GM19455 (cell line): ENCODE measurements around the gene STIL.
"Not testable (repeated sequence)": the region's sequence is repeated elsewhere in the genome, so short reads cannot be mapped to it uniquely, and the experiment has no call there.

Experiments
- ATAC-seq: cut with Tn5 transposase; IDR thresholded peaks from one replicate; pipeline ENCODE4 v1.9.1; 2021; ENCODE audit not compliant: unreplicated experiment

The STIL gene

DNA sequence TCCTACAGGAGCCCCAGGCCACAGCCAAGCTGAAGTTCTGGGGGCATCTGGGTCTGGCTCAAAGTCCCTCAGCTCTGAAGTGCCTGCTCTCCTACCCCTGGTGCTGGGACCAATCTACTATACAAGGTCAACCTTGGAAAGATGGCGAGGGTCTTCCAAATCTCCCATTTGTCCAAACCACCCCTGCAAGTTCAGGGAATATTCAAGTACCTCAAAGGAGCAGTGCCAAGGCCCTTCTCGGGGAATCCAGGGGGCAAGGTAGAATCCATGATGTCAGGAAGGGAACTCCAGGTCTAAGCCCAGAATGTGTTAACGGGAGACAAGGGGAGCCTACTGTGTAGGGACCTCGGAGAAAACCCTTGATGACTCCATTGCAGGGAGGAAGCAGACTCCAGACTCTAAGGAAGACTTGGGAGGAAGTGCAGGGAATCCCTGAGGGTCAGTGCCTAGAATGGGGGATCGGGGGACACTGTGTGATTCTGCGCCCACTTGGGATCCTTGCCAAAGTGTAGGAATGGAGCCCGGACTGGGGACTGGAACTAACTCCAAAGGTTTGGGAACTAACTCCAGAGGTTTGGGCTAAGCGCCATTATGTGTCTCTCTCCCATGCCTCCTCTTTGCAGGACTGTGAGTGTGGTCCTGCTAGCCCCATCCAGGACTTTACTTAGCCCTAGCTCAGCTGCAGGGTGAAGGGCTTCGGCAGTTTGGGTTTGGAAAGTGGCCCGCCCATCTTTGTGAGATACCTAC, 90.6 kb downstream of the STIL start:
- no peak for ATAC-seq

- no peak for ATAC-seq
Measured at GRCh38 chr1:47222476-47222875, 91.5 kb downstream of the STIL start.

DNA sequence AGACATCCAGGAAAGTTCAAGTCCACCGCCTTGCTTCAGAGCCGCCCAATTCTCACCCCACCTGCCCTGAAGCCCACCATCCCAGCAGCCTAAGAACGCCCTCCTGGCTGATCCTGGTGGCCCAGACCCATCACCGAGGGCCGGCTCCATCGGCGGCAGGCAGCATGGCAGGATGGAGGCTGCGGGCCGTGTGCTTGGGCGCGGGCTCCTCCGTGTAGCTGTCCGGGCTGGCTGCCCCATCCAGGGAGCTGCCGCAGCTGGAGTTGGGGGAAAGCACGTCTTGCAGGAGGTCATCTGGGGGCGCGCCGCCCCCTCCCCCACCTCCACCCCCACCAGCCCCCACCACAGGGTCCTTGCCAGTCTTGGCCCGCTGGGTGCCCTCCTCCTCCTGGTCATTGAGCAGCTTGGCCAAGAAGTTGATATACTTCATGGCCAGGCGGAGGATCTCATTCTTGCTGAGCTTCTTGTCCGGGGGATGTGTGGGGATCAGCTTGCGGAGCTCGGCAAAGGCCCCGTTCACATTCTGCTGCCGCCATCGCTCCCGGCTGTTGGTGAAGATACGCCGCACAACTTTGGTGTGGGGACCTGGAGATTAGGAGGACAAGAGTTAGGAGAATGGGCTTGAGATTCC, 94.2 kb downstream of the STIL start:
- ATAC-seq = no peak

- ATAC-seq = no peak
Measured at GRCh38 chr1:47219001-47219400, 94.9 kb downstream of the STIL start.

DNA sequence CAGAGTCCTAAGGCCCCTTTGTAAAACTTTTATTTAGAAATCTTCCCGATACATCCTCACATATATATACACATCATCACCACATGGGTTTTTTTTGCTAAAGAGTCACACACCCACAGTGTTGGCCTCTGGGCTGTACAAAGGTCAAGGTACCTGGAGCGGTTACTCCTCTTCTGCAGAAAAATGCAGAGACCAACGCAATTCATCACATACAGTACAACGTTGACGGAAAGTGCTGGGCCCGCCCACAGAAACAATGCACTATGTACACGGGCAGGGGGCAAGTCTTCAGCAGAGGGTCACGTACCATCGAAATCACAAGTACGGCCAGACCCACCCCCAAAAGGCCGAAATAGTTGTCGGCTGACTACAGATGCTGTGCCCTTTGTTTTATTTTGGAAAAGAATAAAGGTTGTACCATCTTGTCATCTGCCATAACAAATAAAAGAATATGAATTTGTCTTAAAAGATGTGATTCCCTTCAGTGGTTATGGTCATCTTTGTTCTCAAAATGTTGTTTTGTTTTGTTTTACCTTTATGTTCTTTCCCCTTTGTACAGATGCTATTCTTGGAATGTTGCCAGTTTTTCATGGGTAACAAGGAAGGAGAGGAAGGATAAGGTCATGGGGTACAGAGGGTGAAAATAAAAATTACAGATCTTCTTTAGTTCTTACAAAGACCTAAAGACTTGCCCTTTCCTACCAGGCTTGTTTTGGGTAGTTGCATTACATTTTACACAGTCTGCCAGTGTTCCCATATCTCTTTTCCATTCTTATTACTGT, 97.5 kb downstream of the STIL start:
- ATAC-seq = no peak

DNA sequence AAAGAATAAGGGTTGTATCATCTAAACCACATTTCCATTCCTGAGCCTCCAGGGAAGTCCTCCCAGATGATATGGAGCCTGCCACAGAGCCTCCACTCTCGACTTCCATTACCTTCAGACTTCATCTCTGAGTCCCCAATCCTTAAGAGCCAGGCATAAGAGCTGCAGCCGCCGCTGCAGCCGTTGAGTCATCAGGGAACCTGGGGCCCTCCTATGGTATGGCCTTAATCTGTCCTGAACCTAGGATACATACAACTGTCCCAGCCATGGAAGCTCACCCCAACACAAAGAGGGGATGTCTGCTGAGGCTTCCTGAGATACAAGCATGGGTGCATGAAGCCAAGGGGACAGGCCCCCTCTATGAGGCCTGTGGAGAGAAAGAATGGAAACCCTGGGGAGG, 98.2 kb downstream of the STIL start:
- ATAC-seq = no peak

DNA sequence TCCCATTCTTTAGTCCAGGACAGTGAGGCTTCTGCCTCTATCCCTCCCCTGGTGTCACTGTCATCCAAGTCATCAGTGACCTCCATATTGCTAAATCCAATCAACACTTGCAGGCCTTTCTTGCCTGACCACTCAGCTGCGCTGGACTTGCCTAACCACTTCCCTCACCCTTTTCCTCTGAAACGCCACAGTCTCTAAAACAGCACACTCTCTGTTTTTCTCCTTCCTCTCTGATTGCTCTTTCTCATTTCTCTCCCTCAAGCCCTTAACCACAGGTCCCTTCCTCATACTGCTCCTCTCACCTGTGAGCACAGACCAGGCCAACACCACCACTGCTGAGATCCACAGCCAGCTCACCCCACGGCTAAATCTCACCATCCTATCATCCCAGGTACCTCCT, 99.4 kb downstream of the STIL start:
- ATAC-seq = no peak

DNA sequence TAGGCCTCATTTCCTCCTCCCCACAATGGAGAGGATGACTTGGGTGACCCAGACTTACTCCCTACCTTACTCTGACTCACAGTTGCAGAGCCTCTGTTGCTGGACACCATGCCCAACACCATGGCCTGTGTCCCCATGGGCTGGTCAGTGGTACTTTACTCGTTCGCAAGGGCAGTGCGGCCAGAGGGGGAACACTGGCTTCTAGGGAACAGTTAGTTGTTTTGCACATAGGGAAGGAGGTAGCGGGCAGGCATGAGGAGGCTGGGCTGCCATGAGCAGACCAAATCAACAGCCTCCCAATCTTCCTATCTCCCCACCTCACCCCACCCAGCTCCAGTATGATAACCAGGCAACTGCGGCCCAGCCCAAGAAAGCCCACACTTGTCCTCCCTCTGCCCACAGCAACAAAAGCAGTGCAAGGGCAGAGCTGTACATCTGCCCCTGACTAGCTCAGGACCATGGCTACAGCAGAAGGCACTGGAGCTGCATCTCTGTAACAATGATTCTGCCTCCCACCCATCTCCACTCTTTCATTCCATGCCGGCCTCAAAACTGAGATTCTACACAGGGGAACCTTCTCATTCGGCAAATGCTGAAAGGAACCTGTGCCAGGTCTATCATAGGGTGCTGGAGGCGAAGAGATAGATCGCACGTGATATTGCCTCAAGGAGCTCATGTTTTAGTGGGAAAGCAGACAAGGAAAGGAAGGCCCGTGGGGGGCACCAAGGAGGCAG, 100.5 kb downstream of the STIL start:
- no peak for ATAC-seq

- ATAC-seq = no peak
Measured at GRCh38 chr1:47212636-47213229, 101.2 kb downstream of the STIL start.

DNA sequence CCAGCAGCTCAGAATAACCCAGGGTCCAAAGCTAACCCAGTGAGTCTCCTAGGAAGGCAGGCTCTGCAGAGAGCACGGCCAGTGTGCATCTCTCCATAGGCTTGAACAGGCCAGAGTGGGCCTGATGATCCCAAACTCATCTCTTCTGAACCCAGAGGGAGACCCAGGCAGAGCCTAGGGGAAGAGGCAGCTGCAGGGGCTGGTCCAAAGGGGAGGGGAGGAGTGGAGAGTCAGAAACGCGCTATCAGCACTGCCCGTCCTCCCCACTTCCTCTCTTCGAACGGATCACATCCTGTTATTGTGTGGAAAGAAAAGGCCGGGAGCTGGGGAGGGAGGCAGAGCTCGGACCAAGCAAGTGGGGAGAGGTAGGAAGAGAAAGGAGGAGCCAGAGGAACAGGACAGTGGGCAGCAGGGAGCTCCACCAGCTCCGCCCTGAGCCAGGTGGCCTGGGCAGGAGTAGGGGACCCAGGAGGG, 102.1 kb downstream of the STIL start:
- no peak for ATAC-seq

DNA sequence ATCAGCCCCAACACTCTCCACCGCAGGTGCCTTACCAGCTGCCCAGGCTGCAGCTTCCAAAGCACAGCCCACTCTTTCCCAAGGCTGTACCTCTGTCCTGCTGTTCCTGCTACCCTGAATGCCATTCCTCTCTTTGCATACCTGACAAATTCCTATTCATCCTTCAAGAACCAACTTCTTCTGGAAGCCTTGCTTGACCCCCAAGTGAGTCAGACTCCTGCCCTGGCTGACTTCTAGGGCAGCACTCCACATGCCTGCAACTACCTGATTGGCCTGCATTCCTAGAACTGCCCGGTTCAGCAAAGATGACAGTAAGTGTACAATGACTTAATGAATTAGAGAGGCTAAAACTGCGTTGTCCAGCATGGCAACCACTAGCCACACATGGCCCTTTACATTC, 103.3 kb downstream of the STIL start:
- no peak for ATAC-seq

DNA sequence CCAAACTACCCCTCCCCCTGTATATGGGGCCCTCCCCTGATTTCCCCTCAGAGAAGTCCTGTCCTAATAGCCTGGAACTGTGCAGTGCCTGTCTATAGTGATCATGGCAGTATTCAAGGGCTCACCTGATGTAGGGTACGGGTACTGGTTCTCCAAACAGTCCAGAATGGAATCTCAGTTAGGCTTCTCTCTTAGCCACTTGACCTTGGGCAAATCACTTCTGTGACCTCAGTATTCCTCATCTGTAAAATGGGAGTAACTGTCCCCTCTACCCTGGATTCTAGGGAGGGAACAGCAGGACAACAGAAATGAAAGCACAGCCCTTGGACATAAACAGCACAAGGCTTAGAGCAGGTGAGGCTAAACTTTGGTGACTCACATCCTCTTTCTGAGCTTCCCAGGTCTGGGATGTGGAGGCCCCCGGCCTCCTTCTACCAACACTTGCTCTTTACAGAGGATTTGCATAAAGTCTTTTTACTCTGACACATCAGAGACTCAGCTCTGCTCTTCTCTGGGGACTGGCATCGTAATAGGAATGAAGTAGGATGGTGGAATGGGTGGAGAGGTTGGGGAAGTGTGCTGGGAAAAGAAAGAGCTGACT, 104.1 kb downstream of the STIL start:
- ATAC-seq = peak; percentile 57

GRCh38 chr1:47209091-47209490, 104.9 kb downstream of the STIL start:
- no peak for ATAC-seq

GRCh38 chr1:47208374-47208850, 105.5 kb downstream of the STIL start:
- no peak for ATAC-seq

GRCh38 chr1:47207803-47208373, 106.1 kb downstream of the STIL start:
- ATAC-seq = no peak

- no peak for ATAC-seq
Measured at GRCh38 chr1:47205918-47206317, 108.0 kb downstream of the STIL start.

DNA sequence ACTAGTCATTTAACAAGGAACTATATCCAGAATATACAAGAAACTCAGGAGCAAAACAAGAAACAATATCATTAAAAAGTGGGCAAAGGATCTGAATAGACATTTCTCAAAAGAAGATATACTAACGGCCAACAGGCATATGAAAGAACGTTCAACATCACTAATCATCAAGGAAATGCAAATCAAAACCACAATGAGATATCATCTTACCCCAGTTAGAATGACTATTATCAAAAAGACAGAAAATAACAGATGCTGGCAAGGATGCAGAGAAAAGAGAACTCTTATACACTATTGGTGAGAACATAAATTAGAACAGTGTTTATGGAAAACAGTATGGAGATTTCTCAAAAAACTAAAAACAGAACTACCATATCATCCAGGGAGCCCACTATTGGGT, 110.4 kb downstream of the STIL start:
- not testable (repeated sequence) for ATAC-seq

DNA sequence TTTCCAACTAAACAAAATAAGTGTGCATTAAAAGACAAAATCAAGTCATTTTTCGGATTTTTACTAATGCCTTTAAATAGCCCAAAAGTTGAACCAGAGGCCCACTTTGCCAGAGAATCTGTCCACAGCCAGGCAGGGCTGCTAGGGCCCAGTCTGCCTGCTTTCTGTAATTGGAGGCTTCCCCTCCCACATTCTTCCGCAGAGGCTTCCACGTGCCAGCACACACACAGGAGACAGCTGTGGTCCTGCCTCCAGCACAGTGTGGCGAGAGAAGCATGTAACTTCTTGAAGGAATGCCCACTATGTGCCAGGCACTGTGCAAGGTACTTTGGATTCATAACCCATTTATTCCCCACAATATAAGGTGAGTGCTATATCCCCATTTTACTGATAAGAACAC, 112.8 kb downstream of the STIL start:
- no peak for ATAC-seq
